DMS 273 (cell line): ENCODE data around the gene MGAT5.
A peak's percentile ranks its signal among the peaks of the same experiment; 100 is the strongest.

Experiments
- DNase-seq: peaks from one replicate; lab custom pipeline; 2025; ENCODE audit not compliant: unreplicated experiment; lab: John Stamatoyannopoulos, UW

MGAT5 gene

GRCh38 chr2:134413912-134414311 is 160.0 kb downstream of the MGAT5 start:
- DNase-seq, result no peak

DNA sequence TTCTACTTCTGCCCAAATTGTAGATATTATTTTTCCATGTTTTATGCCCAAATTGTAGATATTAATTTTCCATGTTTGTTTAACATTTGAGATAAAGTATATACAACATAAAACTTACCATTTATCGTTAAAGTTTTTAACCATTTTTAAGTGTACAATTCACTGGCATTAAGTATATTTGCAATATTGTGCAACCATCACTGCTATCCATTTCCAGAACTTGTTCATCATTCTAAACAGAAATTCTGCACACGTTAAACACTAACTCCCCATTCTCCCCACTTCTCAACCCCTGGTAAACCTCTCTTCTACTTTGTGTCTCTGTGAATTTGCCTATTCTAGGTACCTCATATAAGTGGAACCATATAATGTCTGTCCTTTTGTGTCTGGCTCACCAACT is 162.1 kb downstream of the MGAT5 start:
- no peak for DNase-seq

DNA sequence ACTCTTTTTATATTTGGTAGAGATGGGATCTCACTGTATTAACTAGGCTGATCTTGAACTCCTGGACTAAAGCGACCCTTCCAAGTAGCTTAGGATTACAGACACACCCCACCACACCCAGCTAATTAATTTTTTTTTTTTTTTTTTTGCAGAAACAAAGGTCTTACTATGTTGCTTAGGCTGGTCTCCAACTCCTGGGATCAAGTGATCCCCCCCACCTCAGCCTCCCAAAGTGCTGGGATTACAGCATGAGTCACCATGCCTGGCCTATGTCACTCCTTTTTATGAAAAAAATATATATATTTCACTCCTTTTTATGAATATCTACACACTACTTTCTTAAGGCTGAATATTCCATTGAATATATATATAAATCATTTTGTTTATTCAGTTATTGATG is 162.8 kb downstream of the MGAT5 start:
- DNase-seq, result no peak

DNA sequence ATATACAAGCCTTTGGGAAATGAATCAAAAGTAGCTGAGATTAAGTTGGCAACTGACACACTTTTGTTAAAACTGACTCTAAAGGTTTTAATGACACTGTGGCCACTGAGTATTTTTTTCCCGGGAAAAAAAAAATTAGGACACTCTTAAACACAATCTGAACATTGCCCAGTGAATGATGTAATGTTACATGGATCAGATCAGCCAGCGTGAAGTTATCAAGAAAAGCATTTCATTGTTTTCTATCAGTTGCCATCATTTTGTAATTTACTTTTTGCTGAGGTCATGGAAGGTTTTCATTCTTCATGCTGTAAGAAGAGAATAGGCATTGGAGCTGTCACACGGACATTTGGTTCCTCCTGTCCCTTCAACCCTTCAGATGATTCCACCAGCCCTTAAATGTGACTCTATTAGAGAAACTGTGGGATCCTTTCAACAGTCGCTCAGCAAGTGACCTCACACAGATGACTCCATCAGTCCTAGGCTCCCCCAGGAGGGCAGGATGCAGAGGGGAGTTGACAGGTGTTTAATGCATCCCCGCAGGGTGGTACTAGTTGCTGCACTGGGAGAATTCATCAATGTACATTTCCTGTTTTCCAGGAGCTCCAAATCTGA is 164.2 kb downstream of the MGAT5 start:
- no peak for DNase-seq

- DNase-seq, result no peak
These were observed 166.4 kb downstream of the MGAT5 start for GRCh38 chr2:134420259-134420658.

- no peak for DNase-seq
These were observed 167.0 kb downstream of the MGAT5 start for GRCh38 chr2:134420920-134421319.

- DNase-seq, result no peak
These were observed 167.9 kb downstream of the MGAT5 start for GRCh38 chr2:134421556-134422328.

- no peak for DNase-seq
These were observed 172.0 kb downstream of the MGAT5 start for GRCh38 chr2:134425724-134426496.

GRCh38 chr2:134426721-134427120 is 172.8 kb downstream of the MGAT5 start:
- no peak for DNase-seq

- no peak for DNase-seq
These were observed 176.0 kb downstream of the MGAT5 start for GRCh38 chr2:134429886-134430285.

DNA sequence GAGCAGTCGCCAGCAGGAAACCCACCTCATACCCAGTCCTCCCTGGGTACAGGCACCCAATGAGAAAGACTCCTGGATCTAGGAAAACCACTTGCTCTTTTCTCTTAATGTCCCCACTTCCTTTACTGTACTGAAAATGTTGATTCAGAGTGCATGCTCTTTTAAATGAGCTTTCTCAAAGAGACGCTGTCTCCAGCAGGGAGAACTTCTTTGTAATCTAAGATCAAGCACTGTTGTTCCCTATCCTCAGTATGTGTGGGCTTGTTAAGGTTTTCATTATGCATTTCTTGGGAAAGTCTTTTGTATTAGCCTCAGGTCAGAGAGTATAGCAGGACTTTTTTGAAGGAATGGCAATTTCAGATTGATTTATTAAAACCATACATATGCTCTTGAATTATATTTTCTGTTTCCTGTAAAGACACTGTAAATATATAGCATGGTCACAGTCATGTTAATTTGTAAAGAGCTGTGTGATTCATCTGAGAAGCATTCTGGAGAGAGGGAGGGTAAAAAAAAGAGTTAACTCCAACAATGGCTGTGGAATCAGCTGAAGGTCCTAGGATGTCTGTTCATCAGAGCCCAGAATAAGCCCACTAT is 178.1 kb downstream of the MGAT5 start:
- no peak for DNase-seq

DNA sequence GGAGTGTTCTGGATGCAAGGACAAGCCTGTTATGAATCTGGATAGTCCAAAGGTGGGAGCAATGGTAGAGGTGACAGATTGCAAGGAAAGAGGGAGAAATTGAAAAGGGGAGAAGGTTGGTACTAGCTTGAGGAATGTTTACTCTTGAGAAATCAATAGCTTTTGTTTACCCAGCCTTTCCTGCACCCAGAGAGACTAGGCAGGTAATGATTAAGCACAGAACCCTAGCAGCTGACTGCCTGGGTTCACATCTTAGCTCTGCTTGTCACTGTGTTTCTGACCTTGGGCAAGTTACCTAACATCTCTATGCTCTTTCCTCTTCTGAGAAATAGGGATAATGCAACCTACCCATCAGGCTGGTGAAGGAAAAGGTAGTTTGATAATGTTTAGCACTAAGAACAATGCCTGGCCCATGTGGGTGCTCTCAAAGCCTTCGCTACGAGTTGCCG is 178.6 kb downstream of the MGAT5 start:
- no peak for DNase-seq

DNA sequence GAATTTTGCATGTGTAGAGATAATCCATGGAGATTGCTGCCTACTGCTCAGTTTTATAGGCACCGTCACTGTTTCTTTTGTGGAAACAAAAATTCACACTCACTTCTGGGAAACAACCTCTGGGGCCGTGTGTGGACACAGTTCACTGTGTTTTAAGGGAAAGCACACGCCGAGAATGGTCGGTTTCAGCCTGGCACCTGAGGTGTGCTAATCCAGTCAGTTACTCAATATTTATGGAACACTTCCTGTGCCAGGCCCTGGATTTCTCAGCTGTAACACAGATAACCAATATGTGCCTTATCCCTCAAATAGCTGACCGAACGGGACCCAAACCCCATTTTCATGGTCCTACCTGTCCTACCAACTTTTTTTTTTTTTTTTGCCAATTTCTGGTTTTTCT is 179.6 kb downstream of the MGAT5 start:
- no peak for DNase-seq

GRCh38 chr2:134433979-134434378 is 180.1 kb downstream of the MGAT5 start:
- no peak for DNase-seq

GRCh38 chr2:134435505-134435904 is 181.6 kb downstream of the MGAT5 start:
- peak; percentile 5 for DNase-seq

GRCh38 chr2:134435936-134436335 is 182.1 kb downstream of the MGAT5 start:
- DNase-seq, result no peak

DNA sequence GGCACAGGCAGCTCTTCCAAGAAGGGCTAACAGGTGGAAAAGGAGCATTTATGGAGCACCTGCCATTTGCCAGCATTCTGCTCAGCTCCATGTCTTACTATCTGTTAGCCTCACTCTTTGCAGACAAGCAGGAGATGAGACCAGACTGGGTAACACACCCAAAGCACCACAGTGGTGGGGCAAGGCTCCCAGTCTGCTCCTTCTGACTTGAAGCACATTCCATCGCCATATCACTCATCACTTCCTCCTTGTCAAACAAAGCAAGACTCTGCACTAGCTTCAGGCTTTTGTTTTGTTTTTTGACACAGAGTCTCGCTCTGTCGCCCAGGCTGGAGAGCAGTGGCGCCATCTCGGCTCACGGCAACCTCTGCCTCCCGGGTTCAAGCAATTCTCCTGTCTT is 182.8 kb downstream of the MGAT5 start:
- no peak for DNase-seq

GRCh38 chr2:134438371-134438770 is 184.5 kb downstream of the MGAT5 start:
- DNase-seq, result no peak

DNA sequence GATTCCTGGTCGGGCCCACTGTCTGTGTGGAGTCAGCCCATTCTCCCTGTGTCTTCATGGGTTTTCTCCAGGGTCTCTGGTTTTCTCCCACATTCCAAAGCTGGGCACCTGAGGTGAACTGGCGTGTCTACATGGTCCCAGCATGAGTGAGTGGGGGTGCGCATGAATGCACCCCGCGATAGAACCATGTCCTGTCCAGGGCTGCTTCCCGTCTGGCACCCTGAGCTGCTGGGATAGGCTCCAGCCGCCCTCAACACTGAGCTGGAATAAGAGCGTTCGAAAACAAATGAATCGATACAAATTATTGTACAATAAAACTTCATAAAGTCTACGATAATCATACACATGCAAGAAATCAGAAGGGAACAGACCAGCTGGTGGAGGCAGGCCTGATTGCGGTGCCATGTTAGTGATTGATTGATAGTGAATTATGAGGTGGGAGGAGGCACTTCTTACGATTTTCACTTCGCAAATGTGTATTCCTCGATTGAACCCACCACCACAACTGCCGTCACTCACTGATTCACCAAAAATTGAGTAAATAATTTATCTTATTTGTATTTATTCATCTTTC is 186.6 kb downstream of the MGAT5 start:
- no peak for DNase-seq

GRCh38 chr2:134441153-134441863 is 187.4 kb downstream of the MGAT5 start:
- DNase-seq, result no peak
